GM12801 (cell line): ENCODE measurements around the gene LZTS3.

Source experiments
- CTCF ChIP-seq: IDR thresholded peaks from one replicate; pipeline ENCODE4 v1.5.1; 2011; ENCODE audit warnings: control low read depth; ENCODE audit not compliant: insufficient read length; ENCODE audit errors: extremely low read depth

The LZTS3 gene

GRCh38 chr20:3208786-3209256 lies 35.5 kb upstream of the LZTS3 start:
- TF ChIP-seq CTCF, result no peak

- no peak for TF ChIP-seq CTCF
Measured at GRCh38 chr20:3204124-3204794, 30.9 kb upstream of the LZTS3 start, which contains the start of gene DDRGK1. Gene DDRGK1, minus strand, starts transcription at chr20:3204682. Its CDS starts 55 bp downstream, at chr20:3204627.

- no peak for TF ChIP-seq CTCF
Measured at GRCh38 chr20:3203315-3204123, 30.2 kb upstream of the LZTS3 start.

- no peak for TF ChIP-seq CTCF
Measured at GRCh38 chr20:3202965-3203314, 29.6 kb upstream of the LZTS3 start.

- TF ChIP-seq CTCF, result no peak
Measured at GRCh38 chr20:3199976-3200755, 26.8 kb upstream of the LZTS3 start.

GRCh38 chr20:3199206-3199605 lies 25.9 kb upstream of the LZTS3 start:
- no peak for TF ChIP-seq CTCF

GRCh38 chr20:3195590-3196237 lies 22.4 kb upstream of the LZTS3 start:
- no peak for TF ChIP-seq CTCF
